DMS114 treated with DMSO at 0.1 percent for 48 hours (cell line): ENCODE data around the gene DNAH2.

ENCODE experiments used
- DNase-seq: peaks from one replicate; lab custom pipeline; 2025; ENCODE audit not compliant: unreplicated experiment; lab: John Stamatoyannopoulos, UW

The DNAH2 gene

DNA sequence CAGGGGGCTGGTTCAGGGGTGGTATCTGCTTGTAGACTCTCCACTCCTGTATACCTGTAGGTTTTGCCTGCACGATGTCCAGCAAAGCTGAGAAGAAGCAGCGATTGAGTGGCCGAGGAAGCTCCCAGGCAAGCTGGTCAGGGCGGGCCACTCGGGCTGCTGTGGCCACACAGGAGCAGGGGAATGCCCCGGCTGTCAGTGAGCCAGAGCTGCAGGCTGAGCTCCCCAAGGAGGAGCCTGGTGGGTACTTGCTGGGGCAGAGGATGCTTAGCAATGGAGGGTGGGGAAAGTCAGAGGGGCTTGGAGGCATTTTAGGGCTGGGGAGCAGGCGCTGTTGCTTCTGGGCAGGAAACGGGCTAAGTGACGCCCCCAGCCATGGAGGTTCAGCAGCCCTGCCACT is 2.1 kb downstream of the DNAH2 start:
- no peak for DNase-seq

DNA sequence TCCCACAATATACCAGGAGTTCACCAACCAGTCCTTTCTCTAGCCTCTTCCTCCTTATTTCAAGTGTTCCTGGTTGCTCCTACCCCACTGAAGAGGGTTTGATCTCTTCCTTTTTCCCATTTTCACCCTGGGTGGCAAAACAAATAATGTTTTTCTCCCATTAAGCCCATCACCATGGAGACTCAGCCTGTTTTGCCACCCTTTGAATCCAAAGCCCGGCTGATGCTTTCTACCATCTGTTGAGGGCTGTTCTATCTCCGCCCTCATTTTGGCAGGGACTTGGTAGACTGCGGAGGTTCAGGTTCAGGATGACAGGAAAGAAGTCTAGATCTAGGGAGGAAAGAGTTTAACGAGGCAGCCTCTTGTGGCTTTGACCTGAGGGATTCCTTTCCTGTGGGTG is 2.6 kb downstream of the DNAH2 start:
- DNase-seq, result no peak

DNA sequence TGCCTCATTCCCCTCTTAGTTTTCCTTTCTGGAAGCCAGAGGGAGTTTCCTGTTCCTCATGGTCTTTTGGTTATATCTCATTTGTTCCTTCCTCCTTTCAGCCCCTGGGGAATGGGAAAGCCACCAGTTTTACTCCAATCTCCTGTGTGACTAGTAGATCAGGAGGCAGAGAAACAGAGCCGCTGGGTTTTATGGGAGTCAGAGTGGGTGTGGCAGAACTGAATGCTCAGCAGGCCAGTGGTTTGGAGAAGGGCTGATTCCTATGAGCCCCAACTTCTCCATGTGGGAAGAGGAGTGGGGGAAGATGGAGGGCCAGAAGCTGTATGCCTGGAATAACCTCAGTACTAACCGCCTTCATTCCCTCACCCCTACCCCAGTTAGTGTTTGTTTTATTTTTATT is 4.1 kb downstream of the DNAH2 start:
- no peak for DNase-seq

DNA sequence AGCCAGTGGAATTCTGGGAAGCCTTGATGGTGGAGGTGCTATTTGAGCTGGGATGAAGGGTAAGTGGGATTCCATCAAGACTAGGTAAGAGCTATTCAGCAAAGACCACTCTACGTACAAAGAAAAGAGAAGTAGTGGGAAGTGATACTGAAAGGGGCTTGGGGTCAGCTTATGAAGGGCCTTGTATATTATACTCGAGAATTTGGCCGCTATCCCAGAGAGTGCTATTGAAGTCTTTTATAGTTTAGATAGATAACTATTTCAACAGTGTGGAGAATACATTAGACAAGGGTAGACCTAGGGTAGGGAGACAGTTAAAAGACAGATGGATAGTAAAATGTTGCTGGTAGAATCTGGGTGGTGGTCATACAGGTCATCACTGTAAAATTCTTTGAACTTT is 10.3 kb downstream of the DNAH2 start:
- no peak for DNase-seq

DNA sequence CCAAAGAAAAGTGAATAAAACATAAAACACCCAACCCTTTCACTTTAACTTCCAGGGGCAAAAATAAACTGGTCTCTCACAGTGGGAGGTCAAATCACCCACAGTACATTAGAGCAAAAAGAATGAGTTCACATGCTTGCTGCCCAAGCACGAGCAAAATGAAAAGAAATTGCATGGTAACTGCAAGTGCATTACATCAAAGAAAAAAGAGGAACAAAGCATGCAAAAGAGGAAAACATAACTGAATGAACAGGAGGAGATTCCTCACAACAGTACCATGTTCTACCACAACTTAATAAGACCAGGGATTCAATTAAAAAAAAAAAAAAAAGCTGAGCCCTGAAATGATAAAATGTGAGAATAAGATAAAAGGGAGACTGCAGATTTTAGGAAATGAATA is 12.3 kb downstream of the DNAH2 start:
- no peak for DNase-seq

DNA sequence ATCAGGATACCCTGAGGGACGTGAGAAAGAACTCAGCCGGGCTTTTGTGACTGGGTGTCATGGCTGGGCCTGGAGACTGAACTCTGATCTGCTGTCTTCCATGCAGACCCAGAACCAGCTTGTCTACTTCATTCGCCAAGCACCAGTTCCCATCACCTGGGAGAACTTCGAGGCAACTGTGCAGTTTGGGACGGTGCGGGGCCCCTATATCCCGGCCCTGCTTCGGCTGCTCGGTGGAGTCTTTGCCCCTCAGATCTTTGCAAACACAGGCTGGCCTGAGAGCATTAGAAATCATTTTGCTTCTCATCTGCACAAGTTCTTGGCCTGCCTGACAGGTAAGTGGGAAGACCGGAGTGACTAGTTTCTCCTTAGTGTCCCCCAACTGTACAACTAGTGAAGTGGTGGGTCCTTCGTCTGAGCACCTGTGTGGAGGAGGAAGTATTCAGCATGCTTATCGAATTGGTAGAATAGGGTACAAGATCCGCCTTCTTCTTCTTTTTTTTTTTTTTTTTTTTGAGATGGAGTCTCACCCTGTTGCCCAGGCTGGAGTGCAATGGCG is 15.5 kb downstream of the DNAH2 start:
- DNase-seq, result no peak

DNA sequence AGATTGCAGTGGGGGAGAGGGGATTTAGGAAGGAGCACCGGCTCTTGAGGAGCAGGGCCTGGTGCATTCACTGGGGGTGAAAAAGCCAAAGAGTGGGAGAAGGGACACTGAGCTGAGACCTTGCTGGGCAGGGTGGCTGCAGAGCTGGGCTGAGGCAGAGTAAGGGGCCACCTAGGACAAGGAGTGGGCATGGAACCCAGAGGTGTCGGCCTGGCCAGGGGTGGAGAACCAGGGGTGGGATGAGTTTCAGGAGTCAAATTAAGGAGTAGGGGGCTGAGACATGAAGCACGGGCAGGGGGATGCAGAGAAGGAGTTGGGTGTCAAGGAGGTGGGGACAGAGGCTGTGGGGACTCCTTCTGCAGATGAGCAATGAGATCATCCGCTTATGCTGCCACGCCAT is 20.1 kb downstream of the DNAH2 start:
- DNase-seq, result no peak

DNA sequence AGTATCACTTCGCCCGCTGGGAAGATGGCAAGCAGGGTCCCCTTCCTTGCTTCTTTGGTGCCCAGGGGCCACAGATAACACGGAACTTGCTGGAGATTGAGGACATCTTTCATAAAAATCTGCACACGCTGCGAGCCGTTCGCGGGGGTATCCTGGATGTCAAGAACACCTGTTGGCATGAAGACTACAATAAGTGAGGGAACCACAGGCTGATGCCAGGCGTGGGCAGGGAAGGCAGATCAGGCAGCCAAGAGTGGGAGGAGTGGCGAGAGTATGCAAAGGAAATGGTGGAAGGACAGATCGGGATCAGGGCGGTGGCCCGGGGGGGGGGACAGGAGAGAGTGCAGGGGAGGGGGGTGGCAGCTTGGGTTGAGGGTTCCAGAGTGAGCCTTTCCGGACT is 22.2 kb downstream of the DNAH2 start:
- DNase-seq, result no peak

DNA sequence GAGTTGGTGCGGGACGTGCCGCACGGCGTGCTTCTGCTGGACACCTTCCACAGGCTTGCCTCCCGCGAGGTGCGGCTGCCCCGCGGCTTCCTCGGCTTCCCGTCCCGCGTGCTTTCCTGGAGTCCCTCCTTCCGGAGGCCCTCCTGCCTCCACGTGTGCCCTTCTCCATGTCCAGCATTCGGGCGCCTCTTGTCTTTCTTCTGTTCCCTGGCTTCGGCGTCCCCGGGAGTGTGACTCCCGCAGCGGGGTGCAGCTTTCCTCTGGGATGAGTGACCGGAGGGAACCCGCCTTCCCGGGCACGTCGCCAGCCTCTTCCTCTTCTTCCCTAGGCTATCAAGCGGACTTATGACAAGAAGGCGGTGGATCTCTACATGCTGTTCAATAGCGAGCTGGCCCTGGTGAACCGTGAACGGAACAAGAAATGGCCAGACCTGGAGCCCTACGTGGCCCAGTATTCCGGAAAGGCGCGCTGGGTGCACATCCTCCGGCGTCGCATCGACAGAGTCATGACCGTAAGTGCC is 23.0 kb downstream of the DNAH2 start:
- DNase-seq, result no peak

DNA sequence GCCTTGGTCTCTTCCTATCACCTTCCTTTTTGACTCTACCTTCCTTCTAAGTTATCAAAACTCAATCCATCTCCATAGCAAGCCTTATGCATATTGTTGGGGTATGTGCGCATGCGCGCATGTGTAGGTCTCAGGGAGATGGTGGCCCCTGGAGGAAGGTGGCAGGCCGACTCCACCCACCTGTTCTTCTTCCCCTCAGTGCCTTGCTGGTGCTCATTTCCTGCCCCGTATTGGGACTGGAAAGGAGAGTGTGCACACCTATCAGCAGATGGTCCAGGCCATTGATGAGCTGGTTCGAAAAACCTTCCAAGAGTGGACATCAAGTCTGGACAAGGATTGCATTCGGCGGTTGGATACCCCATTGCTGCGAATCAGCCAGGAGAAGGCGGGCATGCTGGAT is 25.2 kb downstream of the DNAH2 start:
- no peak for DNase-seq

DNA sequence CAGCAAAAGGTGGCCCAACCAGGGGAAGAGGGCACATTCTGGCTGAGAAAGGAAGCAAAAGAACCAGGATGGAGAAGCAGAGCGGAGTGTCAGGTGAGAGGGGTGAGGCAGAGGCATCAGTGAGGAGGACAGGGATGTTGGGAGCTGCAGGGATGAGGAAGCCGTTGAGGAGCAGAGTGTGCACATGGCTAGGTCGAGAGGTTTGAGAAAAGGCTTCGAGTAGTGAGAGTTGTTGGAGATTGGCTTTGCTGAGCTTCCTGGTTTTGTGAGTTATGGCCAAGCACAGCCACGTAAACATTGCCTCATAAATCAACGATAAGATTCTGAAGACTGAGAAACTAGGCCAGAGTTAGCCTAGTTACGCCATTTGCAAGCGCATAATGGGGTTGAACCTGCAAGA is 26.9 kb downstream of the DNAH2 start:
- DNase-seq, result no peak

DNA sequence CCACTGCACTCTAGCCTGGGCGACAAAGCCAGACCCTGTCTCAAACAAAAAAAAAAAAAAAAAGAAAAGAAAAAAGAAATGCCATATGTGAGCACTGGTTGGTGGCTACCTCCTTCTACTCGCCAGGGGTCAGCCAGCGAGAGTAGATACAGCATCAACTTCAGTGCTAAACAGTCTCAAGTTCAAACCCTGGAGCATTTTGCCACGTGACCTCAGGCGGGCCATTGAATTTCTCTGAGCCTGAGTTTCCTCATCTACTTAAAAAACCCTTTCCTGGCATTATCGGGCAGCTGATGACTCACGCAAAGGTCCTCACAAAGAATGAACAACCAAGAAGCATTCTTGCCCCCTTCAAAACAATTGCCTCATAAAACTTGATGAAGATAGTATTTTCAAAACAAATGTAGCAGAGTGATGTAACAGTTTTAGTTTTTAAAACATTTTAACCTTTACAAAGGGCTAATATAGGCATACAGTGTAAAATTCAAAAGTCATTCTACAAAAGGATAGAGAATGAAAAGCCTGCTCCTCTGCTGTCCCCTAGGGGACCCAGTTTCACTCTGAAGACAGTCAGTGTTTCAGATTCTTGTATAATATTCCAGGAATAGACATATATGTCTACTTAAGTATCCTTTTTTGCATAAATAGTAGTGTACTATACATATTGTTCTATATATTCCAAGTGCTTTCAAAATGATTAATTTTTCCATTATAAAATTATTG is 28.4 kb downstream of the DNAH2 start:
- DNase-seq, result no peak

DNA sequence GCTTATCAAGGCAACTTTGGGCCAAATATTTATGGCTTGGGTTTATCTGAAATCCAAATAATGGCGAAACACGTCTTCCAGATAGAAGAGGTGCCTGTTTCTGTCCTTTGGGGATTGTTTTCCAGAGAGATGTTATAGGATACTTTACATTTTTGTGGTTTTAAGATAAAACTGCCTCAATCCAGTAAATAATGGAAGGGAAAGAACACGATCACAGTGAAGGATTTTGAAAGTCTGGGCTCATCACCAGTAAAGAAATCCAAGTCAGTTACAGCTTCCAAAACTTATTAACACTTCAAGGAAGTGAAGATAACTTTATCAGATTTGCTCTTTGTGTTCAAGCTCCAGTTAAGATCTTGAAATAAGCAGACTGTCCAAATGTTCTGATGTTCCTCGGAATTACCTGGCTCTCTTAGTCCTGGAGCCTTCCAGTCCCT is 30.1 kb downstream of the DNAH2 start:
- DNase-seq, result no peak

DNA sequence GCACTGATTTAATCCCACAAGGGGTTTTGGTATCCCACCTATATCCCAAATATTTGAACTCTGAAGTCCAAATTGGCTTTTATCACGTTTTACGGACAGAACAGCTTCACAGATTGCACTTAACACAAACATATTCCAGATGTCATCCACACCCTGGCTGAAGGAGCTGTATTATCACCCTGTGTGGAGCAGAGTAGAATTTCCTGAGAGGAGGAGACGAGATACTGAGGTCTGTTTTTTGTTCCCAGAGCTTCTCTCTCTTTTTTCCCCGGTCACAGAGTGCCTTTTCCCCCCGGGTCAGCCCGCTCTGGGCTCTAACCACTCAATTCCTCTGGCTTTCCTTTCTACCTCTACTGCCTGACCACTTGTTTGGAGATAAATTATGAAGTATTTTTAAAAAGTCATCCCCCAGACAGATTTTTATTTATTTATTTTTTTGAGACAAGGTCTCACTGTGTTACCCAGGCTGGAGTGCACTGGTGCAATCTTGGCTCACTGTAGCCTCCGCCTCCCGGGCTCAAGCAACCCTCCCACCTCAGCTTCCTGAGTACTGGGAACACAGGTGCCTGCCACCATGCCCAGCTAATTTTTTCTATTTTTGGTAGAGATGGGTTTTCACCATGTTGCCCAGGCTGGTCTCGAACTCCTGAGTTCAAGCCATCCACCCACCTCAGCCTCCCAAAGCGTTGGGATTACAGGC is 30.7 kb downstream of the DNAH2 start:
- DNase-seq, result no peak

DNA sequence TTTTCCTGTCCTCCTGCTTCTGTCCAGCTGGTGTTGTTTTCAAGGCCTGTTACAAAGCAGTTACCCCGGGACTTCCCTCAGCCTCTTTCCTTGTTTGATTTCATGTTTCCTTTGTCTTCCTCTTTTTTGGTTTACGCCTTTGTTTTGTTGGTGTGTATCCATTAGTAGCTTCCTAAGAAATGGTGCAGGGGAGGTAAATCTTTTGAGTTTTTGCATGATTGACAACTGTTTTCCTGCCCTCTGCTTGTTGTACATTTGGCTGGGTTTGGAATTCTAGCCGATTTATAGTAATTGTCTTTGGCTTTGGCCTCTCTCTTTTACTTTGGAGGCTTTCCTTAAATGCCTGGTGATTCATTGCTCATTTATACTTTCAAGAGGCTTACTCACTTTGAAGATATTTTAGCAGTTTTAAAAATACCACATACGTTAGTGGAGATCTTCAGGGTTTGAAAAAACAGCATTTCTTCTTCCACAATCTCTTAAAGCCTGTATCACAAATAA is 32.8 kb downstream of the DNAH2 start:
- no peak for DNase-seq

DNA sequence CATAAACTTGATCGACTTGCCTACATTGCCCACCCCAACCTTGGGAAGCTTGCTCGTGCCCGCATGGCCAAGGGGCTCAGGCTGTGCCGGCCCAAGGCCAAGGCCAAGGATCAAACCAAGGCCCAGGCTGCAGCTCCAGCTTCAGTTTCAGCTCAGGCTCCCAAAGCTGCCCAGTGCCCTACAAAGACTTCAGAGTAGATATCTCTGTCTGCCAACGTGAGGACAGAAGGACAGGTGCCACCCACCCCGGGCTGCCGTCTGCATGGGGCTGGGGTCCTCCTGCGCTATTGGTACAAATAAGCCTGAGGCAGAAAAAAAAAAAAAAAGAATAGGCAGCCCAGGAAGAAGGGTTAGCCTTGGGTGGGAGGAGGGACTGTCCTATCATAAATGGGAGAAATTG is 37.1 kb downstream of the DNAH2 start:
- DNase-seq, result no peak

DNA sequence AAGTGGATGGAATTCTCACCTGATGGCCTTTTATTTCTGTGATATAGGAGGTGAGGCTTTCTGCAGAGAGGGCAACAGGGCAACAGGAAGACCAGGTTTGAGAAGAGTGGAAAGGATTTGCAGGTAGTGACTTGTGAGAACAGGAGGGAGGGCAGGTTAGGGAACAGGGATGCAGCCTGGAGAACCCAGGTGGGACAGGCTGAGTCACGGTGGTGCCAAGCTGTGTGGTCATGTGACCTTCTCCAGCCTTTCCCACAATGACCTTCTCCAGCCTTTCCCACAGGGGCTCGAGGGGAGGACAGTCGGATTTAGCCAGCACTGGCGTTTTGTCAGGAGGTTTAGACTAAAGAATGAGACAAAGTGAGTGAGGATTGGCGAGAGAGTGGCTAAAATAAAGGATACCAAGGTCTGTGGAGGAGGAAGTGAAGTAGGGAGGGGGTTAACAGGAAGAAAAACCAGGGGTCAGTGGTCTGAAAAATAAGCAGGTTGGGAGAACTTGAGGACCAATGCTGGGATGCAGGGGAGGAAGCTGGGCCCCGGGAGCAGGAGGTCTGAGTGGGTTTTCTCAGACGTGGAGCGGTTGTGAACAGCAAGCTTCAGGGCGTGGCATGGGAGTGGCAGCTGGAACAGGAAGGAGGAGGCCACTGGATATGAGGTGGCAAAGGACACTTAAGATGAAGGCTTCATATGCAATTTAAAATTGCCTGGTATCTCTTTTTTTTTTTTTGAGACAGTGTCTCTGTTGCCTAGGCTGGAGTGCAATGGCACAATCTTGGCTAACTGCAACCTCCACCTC is 37.7 kb downstream of the DNAH2 start:
- DNase-seq, result no peak

DNA sequence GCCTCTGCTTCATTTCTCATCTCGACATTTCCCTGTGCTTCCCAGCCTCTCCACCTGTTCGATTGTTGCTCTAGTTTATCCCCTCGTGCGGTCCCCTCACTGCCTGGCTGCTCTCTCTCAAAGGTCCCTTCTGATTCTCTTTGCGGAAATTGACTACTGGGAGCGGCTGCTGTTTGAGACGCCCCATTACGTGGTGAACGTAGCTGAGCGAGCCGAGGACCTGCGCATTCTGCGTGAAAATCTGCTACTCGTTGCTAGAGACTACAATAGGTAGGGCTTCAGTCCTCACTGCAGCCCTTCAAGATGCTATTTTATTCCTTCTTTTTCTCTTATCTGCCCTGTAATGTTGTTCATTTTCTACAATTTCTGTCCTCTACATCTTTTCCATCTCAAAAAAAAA is 39.4 kb downstream of the DNAH2 start:
- no peak for DNase-seq

DNA sequence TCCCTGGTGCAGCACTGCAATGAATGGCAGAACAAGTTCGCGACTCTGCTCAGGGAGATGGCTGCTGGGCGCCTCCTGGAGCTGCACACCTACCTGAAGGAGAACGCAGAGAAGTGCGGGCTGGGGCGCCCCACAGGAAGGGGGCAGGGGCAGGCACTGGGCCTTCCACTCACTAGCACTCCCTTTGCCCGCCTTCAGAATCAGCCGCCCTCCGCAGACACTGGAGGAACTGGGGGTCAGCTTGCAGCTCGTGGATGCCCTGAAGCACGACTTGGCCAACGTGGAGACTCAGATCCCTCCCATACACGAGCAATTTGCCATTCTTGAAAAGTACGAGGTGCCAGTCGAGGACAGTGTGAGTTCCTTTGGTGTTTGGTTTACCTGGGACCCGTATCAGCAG is 46.4 kb downstream of the DNAH2 start:
- no peak for DNase-seq

DNA sequence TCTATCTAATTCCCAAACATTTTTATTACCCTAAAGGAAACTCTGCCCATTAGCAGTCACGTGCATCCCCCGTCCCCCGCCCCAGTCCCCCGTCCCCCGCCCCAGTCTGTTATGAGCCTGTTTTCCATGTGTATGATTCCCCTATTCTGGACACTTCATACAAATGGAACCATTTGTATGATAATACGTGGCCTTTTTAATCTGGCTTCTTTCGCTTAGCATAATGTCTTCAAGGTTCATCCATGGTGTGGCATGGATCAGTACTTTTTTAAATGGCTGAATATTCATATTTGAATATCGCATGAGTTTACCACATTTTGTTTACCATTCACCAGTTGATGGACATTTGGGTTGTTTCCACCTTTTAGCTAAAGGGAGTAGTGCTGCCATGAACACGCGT is 49.5 kb downstream of the DNAH2 start:
- DNase-seq, result no peak

DNA sequence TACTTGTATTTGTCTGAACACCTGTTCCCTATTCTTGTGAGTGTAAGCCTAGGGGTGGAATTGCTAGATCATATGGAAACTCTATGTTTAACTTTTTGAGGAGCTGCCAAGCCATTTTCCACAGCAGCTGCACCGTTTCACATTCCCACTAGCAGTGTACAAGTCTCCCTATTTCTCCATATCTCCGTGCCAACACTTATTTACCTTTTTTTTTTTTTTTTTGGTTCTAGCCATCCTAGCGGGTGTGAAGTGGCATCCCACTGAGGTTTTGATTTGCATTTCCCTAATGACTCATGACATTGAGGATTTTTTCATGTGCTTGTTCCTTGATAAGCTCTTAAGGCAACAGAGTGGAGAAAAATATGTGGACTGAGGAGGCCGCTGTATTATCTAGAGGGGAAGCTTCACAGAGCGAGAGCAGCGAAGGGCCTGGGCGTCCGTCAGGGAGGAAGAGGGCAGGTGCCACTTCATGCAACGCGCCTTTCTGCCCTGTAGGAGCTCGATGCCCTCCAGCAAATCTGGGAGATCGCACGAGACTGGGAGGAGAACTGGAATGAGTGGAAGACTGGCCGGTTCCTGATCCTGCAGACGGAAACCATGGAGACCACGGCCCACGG is 50.0 kb downstream of the DNAH2 start:
- DNase-seq, result no peak
